Testis (tissue), 2 donors: ENCODE data around the gene KHDRBS2.

Experiments used
- POLR2A ChIP-seq: fragments of 450-650 bp; IDR thresholded peaks from one replicate; pipeline ENCODE4 v1.6.1; 2017; ENCODE audit warnings: antibody characterized with exemption, mild to moderate bottlenecking, moderate library complexity
- TF ChIP-seq, protein P1 (sequence below), 3 experiments: fragments of 450-650 bp in 2 of 3; fragments of 200-600 bp in 1 of 3; sonication (generic) in 1 of 3; IDR thresholded peaks; one replicate each; pipeline ENCODE4 v1.5.1; 2016 to 2019; ENCODE audit warnings: antibody characterized with exemption in 3 of 3, mild to moderate bottlenecking in 2 of 3, moderate library complexity in 1 of 3

DNA sequence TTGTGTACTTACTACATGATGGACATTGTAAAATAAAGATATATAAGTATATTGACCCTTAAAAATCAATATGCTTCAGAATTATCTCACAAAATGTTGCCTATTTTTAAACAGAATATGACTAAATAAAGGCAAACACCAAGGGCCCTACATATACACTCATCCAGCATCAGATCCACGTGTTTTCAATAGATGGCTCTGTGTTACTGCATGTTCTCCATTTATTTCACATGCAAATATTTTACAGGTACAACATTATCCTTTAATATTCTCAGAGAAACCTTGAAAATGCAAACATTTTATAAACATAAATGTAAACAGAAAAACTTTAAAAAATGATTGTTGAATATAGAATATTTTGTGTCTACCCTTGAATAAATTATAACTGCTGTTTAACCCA lies 2.9 kb upstream of the KHDRBS2 start:
- TF ChIP-seq, protein P1, sequence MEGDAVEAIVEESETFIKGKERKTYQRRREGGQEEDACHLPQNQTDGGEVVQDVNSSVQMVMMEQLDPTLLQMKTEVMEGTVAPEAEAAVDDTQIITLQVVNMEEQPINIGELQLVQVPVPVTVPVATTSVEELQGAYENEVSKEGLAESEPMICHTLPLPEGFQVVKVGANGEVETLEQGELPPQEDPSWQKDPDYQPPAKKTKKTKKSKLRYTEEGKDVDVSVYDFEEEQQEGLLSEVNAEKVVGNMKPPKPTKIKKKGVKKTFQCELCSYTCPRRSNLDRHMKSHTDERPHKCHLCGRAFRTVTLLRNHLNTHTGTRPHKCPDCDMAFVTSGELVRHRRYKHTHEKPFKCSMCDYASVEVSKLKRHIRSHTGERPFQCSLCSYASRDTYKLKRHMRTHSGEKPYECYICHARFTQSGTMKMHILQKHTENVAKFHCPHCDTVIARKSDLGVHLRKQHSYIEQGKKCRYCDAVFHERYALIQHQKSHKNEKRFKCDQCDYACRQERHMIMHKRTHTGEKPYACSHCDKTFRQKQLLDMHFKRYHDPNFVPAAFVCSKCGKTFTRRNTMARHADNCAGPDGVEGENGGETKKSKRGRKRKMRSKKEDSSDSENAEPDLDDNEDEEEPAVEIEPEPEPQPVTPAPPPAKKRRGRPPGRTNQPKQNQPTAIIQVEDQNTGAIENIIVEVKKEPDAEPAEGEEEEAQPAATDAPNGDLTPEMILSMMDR (IDR thresholded peaks at IDR 0.05): no peak
- no peak for TF ChIP-seq POLR2A
